HG03378 (cell line): ENCODE data around the gene ABTB2.
"Not testable (repeated sequence)": the region's sequence is repeated elsewhere in the genome, so short reads cannot be mapped to it uniquely, and the experiment has no call there.

Experiments used
- ATAC-seq: cut with Tn5 transposase; IDR thresholded peaks from one replicate; pipeline ENCODE4 v1.9.1; 2021; ENCODE audit warnings: mild to moderate bottlenecking, moderate library complexity; ENCODE audit not compliant: unreplicated experiment

Gene ABTB2

DNA sequence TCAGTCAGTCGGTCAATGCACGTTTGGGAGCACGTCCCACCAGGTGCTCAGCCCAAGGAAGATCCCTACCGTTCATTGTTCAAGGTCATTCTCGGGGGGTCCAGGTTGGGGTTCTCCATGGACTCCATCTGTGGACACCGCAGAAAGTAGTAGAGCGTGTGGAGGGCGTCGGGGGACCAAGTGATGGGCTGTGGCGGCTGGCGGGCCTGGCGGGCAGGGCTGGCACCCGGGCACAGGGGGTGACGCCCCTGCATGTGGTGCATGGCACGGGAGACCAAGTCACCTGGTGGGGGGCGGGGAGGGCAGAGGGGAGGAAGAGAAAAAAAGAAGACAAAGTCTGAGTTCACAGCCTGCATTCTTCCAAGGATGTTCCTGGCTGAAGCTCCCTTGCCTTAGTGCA, 160.6 kb downstream of the ABTB2 start:
- ATAC-seq, result no peak

GRCh38 chr11:34194576-34195335, 163.1 kb downstream of the ABTB2 start:
- ATAC-seq, result no peak

- no peak for ATAC-seq
Observed at GRCh38 chr11:34192481-34193401, 165.1 kb downstream of the ABTB2 start.

DNA sequence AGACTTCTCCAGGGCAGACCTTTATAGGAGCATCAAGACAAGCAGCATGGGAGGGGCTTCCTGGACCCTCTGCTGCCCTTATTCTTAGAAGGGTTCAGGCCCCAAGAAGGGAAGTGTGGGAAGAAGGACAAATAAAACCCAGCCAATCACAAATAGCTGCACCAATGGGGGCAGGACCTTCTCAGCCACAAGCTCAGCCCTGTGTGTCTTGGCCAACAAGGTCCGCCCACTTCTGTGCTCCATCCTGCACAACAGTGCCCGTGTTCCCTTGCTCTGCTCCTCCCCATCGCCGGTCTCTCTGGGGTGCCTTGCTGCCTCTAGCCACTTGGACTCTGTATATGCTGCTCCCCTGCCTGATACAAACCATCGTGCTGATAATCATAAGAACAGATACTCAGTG, 166.2 kb downstream of the ABTB2 start:
- ATAC-seq, result no peak

GRCh38 chr11:34190192-34191139, 167.3 kb downstream of the ABTB2 start:
- no peak for ATAC-seq

DNA sequence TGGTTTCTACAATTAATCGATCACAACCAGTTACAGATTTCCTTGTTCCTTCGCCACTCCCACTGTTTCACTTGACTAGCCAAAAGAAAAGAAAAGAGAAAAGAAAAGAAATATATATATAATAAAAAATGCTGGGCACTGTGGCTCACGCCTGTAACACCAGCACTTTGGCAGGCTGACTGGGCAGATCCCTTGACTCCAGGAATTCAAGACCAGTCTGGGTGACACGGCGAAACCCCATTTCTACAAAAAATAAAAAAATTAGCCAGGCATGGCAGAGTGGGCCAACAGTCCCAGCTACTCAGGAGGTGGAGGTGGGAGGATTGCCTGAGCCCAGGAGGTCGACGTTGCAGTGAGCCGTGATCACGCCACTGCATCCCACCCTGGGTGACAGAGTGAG, 168.6 kb downstream of the ABTB2 start:
- no peak for ATAC-seq

DNA sequence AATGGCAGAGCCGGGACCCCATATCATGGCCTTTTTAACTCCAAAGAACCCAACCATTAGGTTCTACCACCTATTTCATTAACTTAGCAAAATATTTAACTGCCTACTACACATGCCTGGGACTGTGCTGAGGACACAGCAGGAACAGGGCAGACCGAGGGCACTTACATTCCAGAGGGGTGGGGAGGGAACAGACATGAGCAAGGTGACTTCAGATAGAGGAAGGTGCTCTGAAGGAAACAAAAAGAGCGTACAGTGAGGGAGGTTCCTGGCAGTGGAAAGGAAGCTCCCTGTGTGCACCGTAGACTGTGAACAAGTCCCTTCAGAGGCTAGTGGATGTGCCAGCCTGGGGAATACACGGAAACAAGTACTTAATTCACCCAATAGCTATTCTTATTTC, 169.6 kb downstream of the ABTB2 start:
- ATAC-seq, result no peak

- no peak for ATAC-seq
Observed at GRCh38 chr11:34185926-34186841, 171.6 kb downstream of the ABTB2 start.

GRCh38 chr11:34184505-34185015, 173.2 kb downstream of the ABTB2 start:
- no peak for ATAC-seq

- ATAC-seq, result no peak
Observed at GRCh38 chr11:34183848-34184391, 173.9 kb downstream of the ABTB2 start.

GRCh38 chr11:34182921-34183685, 174.7 kb downstream of the ABTB2 start:
- no peak for ATAC-seq

GRCh38 chr11:34182425-34182824, 175.4 kb downstream of the ABTB2 start:
- no peak for ATAC-seq

GRCh38 chr11:34181856-34182405, 175.9 kb downstream of the ABTB2 start:
- ATAC-seq, result no peak

- no peak for ATAC-seq
Observed at GRCh38 chr11:34181251-34181650, 176.6 kb downstream of the ABTB2 start.

GRCh38 chr11:34180814-34181165, 177.0 kb downstream of the ABTB2 start:
- not testable (repeated sequence) for ATAC-seq

DNA sequence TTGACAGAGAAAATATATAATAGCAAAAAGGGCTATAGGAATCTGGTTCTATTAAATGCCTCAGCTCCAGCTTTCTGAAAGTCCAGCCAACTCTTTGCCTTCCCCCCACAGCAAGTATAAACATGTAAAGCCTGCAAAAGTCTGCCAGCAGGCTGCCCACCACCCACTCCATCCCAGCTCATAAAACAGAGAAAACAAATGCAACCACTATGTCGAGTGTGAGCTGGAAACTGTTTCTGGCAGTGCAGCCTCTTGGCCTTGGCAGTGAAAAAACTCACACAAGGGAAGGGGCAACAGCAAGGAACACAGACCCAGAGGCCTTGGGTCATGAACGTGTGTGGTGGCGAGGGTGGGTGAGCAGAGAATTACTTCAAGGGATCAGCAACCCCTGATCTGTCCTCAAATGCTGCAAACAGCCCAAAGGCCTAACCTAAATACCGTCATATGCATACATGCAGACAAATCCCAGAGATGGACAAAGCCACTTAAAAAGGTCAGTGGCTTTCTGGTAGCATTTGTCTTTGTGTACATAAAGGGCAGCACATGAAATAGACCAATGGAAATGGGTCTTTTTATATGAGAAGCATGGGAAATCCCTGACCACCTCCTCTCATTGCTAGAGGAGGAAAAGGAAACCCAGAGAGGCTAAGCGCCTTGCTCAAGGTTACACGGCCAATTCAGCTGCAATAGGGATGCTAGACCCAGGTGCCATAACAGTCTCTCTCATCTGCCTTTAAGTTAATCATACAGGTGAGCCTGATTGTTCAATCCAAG, 177.6 kb downstream of the ABTB2 start:
- ATAC-seq, result no peak

DNA sequence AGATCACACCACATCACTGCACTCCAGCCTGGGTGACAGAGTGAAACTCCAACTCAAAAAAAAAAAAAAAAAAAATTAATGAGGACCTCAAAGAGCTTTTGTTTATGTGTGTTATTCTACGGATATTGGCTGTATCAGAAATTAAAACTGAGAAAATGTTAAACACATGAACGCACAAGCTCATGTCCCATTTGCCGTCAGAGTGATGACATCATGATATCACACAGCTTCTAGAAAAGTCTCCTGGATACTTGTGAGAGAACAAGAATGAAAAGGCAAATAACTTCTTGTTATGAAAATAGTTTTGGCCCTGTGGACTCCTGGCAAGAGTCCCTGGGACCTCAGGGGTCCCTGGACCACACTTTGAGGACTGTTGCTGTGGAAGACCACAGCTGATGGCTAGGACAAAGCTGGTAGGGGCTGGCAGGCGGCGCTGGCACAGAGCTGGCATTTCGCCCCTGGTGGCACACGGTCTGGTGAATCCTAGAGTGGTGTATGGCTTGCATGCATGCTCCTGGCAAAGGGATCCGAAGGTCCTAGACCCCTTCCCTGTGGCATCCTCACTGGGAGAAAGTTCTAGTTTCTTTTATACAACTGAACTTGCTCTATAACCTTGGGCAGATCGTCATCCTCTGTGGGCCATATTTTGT, 178.7 kb downstream of the ABTB2 start:
- no peak for ATAC-seq
